Measurements from ENCODE around the gene SLC16A6.

DNA sequence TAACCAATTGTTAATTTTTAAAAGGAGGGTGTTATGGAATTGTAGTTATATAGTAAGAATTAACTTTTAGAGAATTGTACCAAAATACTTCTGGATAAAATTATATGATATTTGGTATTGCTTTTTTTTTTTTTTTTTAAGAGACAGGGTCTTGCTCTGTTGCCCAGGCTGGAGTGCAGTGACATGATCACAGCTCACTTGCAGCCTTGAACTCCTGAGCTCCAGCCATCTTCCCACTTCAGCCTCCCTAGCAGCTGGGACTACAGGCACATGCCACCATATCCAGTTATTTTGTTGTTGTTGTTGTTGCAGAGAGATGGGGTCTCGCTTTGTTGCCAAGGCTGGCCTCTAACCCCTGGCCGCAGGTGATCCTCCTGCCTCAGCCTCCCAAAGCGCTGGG lies 8.9 kb upstream of the SLC16A6 start:
- no peak for TF ChIP-seq EP300 (IDR thresholded peaks at IDR 0.05)
- TF ChIP-seq CTCF (IDR thresholded peaks at IDR 0.05) = no peak
